HepG2 (cell line): ENCODE data around the gene HOXA10. TPM values are rescaled to one million over a fixed set of nuclear protein-coding genes. Genes with fewer than 3 reads are reported as not detected.
A peak's percentile ranks its signal among the peaks of the same experiment; 100 is the strongest.

Experiments
- EEA1 ChIP-seq: sonication (generic); formaldehyde crosslinking; IDR thresholded peaks from 2 replicates; pipeline ENCODE4 v1.5.1; 2020; ENCODE audit warnings: mild to moderate bottlenecking, missing genetic modification reagents, borderline replicate concordance
- HMGXB4 ChIP-seq, 2 experiments: sonication (generic) in 1 of 2; formaldehyde crosslinking in 1 of 2; IDR thresholded peaks; 2 replicates each; pipeline versions ENCODE4 v1.4.0 to v1.6.1; 2018 to 2020; ENCODE audit warnings: missing genetic modification reagents in 2 of 2, borderline replicate concordance in 1 of 2, low read depth in 1 of 2, mild to moderate bottlenecking in 1 of 2, missing biosample characterization in 1 of 2
- HNRNPK ChIP-seq: fragments of 200-400 bp; formaldehyde crosslinking; IDR thresholded peaks from 2 replicates; pipeline ENCODE4 v1.6.1; 2018; ENCODE audit warnings: low read length, low read depth, moderate library complexity, mild to moderate bottlenecking; ENCODE audit not compliant: poor library complexity, severe bottlenecking
- HOXA5 ChIP-seq: sonication (generic); formaldehyde crosslinking; IDR thresholded peaks from 2 replicates; pipeline ENCODE4 v1.4.0; 2020; ENCODE audit warnings: missing genetic modification reagents
- MXI1 ChIP-seq: IDR thresholded peaks from 3 replicates; pipeline ENCODE4 v1.6.1; 2012; ENCODE audit warnings: low read depth, low read length, inconsistent platforms, borderline replicate concordance
- NFKB2 ChIP-seq: sonication (generic); formaldehyde crosslinking; IDR thresholded peaks from 2 replicates; pipeline ENCODE4 v1.4.0; 2020; ENCODE audit warnings: missing genetic modification reagents, borderline replicate concordance
- PAXIP1 ChIP-seq: sonication (generic); formaldehyde crosslinking; conservative IDR thresholded peaks from 2 replicates; pipeline ENCODE4 v1.4.0; 2020; ENCODE audit warnings: mild to moderate bottlenecking, missing genetic modification reagents, moderate library complexity
- PHF21A ChIP-seq: sonication (generic); formaldehyde crosslinking; IDR thresholded peaks from 2 replicates; pipeline ENCODE4 v1.5.0; 2020; ENCODE audit warnings: mild to moderate bottlenecking, missing genetic modification reagents
- RARA ChIP-seq: IDR thresholded peaks from 2 replicates; pipeline ENCODE4 v1.6.1; 2016; ENCODE audit warnings: missing genetic modification reagents, missing compliant biosample characterization
- SKI ChIP-seq: fragments of 450-650 bp; IDR thresholded peaks from one replicate; pipeline ENCODE4 v1.6.1; 2018; ENCODE audit warnings: mild to moderate bottlenecking; ENCODE audit not compliant: partially characterized antibody
- STAG1 ChIP-seq: sonication (generic); formaldehyde crosslinking; IDR thresholded peaks from 2 replicates; pipeline ENCODE4 v1.4.0; 2020; ENCODE audit warnings: missing genetic modification reagents
- TARDBP ChIP-seq: sonication (generic); formaldehyde crosslinking; IDR thresholded peaks from 2 replicates; pipeline ENCODE4 v1.8.0; 2022; ENCODE audit warnings: mild to moderate bottlenecking, missing genetic modification reagents
- TOPORS ChIP-seq: sonication (generic); formaldehyde crosslinking; IDR thresholded peaks from 2 replicates; pipeline ENCODE4 v1.8.0; 2023; ENCODE audit warnings: mild to moderate bottlenecking, missing genetic modification reagents
- ZBTB43 ChIP-seq: sonication (generic); formaldehyde crosslinking; conservative IDR thresholded peaks from 2 replicates; pipeline ENCODE4 v1.4.0; 2020; ENCODE audit warnings: missing genetic modification reagents
- ZNF501 ChIP-seq: sonication (generic); formaldehyde crosslinking; IDR thresholded peaks from 2 replicates; pipeline ENCODE4 v1.5.1; 2020; ENCODE audit warnings: mild to moderate bottlenecking, moderate library complexity, missing genetic modification reagents
- ZNF788 ChIP-seq: sonication (generic); formaldehyde crosslinking; IDR thresholded peaks from 2 replicates; pipeline ENCODE4 v1.5.0; 2020; ENCODE audit warnings: mild to moderate bottlenecking, missing genetic modification reagents, borderline replicate concordance
- ZNF800 ChIP-seq: sonication (generic); formaldehyde crosslinking; IDR thresholded peaks from 2 replicates; pipeline ENCODE4 v1.4.0; 2020; ENCODE audit warnings: missing genetic modification reagents
- ZSCAN29 ChIP-seq: sonication (generic); formaldehyde crosslinking; conservative IDR thresholded peaks from 2 replicates; pipeline ENCODE4 v1.4.0; 2020; ENCODE audit warnings: mild to moderate bottlenecking, missing genetic modification reagents
- polyA plus RNA-seq, 8 experiments: library from polyadenylated mRNA; depleted of rRNA in 3 of 8; stranded (reverse) in 7 of 8; unstranded in 1 of 8; fragments of >200 nt; fragmentation: Illumina TruSeq in 4 of 8; extraction: Trizol in 4 of 8; gene quantifications; 2 replicates each; pipeline versions ENCODE4 v1.2.1 to v1.2.3, GENCODE V29; 2011 to 2016; ENCODE audit warnings: low read depth in 4 of 8, missing spikeins in 1 of 8, mixed read lengths in 1 of 8; ENCODE audit not compliant: insufficient read depth in 1 of 8
- total RNA-seq, 5 experiments: library from RNA; depleted of rRNA; stranded (reverse); fragments of >200 nt; fragmentation: Illumina TruSeq; extraction: Trizol; gene quantifications; 2 replicates each; pipeline ENCODE4 v1.2.3, GENCODE V29; 2016; ENCODE audit warnings: low read depth in 1 of 5

HOXA10 gene
- total and polyA plus RNA-seq, 2 of the 13 experiments (the other 11 are each of a cell fraction or from before 2014, with no cell fraction given), result not detected

GRCh38 chr7:27150568-27151340 lies 23.4 kb downstream of the HOXA10 start (continued):
- peak; percentile 40; the same call in 1 of the 2 replicates for TF ChIP-seq TARDBP (CRISPR knock-in tag)
- TF ChIP-seq HOXA5 (CRISPR knock-in tag), result peak; percentile 37; the same call in 1 of the 2 replicates
- TF ChIP-seq ZNF788 (CRISPR knock-in tag), result peak; percentile 35
- peak; percentile 76 for TF ChIP-seq SKI
- 0 out of 2 replicates have a peak, but pooled peaks have one; percentile 52 for TF ChIP-seq ZSCAN29 (CRISPR knock-in tag)
- TF ChIP-seq NFKB2 (CRISPR knock-in tag), result peak; percentile 19; the same call in 1 of the 2 replicates
- 0 out of 2 replicates have a peak, but pooled peaks have one; percentile 62 for TF ChIP-seq EEA1 (CRISPR knock-in tag)
- TF ChIP-seq HMGXB4 (CRISPR knock-in tag; IDR thresholded peaks at IDR 0.05; ENCODE audit: borderline replicate concordance in 1 of 2, low read depth in 1 of 2), result peak; percentile 85 to 93
- TF ChIP-seq MXI1, result 0 out of 3 replicates have a peak, but pooled peaks have one; percentile 16
- peak; percentile 85 for TF ChIP-seq ZNF800 (CRISPR knock-in tag)
- 0 out of 2 replicates have a peak, but pooled peaks have one; percentile 26 for TF ChIP-seq ZNF501 (CRISPR knock-in tag)
- TF ChIP-seq PAXIP1 (CRISPR knock-in tag), result peak; percentile 15; the same call in 1 of the 2 replicates
- peak; percentile 47; the same call in 1 of the 2 replicates for TF ChIP-seq TOPORS
- peak; percentile 47 for TF ChIP-seq STAG1 (CRISPR knock-in tag)
- TF ChIP-seq RARA, result no peak
- TF ChIP-seq HNRNPK, result peak; percentile 35
- TF ChIP-seq PHF21A (CRISPR knock-in tag), result peak; percentile 49
- 0 out of 2 replicates have a peak, but pooled peaks have one; percentile 25 for TF ChIP-seq ZBTB43 (CRISPR knock-in tag)
